Immature natural killer cell (primary cell): ENCODE results near the gene EYA2. TPM values are rescaled to one million over a fixed set of nuclear protein-coding genes. Genes with fewer than 3 reads are reported as not detected.
"Not testable (repeated sequence)": the region's sequence is repeated elsewhere in the genome, so short reads cannot be mapped to it uniquely, and the experiment has no call there.

Source experiments
- DNase-seq, 3 donors: peaks; one replicate each; pipeline ENCODE4 v3.0.0; 2022; ENCODE audit warnings: mixed read lengths in 1 of 3
- H3K27ac Mint-ChIP-seq, 6 donors: one replicate each; pipeline ENCODE4 v1.8.0; 2020; ENCODE audit warnings: mixed read lengths in 6 of 6, mild to moderate bottlenecking in 5 of 6, inconsistent platforms in 4 of 6, moderate library complexity in 3 of 6
- H3K27me3 Mint-ChIP-seq, 3 donors: one replicate each; pipeline ENCODE4 v1.8.0; 2020 to 2021; ENCODE audit warnings: low read depth in 3 of 3, mild to moderate bottlenecking in 3 of 3, mixed read lengths in 3 of 3, moderate library complexity in 3 of 3, inconsistent platforms in 1 of 3
- H3K36me3 Mint-ChIP-seq, 3 donors: one replicate each; pipeline ENCODE4 v1.8.0; 2020; ENCODE audit warnings: mixed read lengths in 3 of 3, inconsistent platforms in 2 of 3, mild to moderate bottlenecking in 2 of 3
- H3K4me1 Mint-ChIP-seq, 2 donors: one replicate each; pipeline ENCODE4 v1.8.0; 2020; ENCODE audit warnings: inconsistent platforms in 2 of 2, mild to moderate bottlenecking in 2 of 2, mixed read lengths in 2 of 2, moderate library complexity in 1 of 2
- H3K4me3 Mint-ChIP-seq, 5 donors: one replicate each; pipeline ENCODE4 v1.8.0; 2020; ENCODE audit warnings: mild to moderate bottlenecking in 5 of 5, mixed read lengths in 5 of 5, inconsistent platforms in 3 of 5, moderate library complexity in 3 of 5
- H3K9me3 Mint-ChIP-seq, 6 donors: one replicate each; pipeline ENCODE4 v1.8.0; 2020; ENCODE audit warnings: mild to moderate bottlenecking in 6 of 6, mixed read lengths in 6 of 6, inconsistent platforms in 4 of 6, moderate library complexity in 3 of 6
- polyA plus RNA-seq, 3 donors: library from polyadenylated mRNA; unstranded; fragments of 300-500 nt; fragmentation: Illumina TruSeq; gene quantifications; one replicate each; pipeline ENCODE4 v1.2.3, GENCODE V29; 2021

Gene EYA2
- polyA plus RNA-seq, 3 donors from 2014 or later = not detected

- no peaks in the 10 kb centered on the region for H3K36me3 Mint-ChIP-seq
- H3K4me1 Mint-ChIP-seq = no peaks in the 10 kb centered on the region
- H3K27ac Mint-ChIP-seq = no peak overlapping the region
- H3K9me3 Mint-ChIP-seq = no peaks in the 10 kb centered on the region
- DNase-seq = no peak
- peaks cover 0 to 9% (median 2%) of the 10 kb centered on the region in 3 donors for H3K27me3 Mint-ChIP-seq
- no peak overlapping the region for H3K4me3 Mint-ChIP-seq
Observed at GRCh38 chr20:46930640-46931339, 36.1 kb downstream of the EYA2 start.

DNA sequence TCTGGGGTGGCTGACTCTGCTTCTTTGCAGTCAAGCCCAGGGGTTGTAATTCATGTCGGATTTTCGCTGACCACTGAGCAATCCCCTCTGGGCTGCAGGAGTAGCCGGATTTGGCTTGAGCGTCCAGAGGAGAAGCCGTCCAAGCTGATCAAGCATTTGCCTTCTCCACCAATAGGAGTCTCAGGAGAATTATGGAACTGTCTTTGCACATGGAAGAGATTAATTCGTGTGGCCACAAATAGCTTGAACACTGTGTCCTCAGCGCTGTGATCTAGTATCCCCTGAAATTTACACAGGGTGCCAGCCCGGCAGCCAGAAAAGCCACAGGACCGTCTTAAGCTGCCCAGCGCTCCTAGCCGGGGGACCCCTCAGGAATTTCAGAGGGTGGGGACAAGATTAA is 37.1 kb downstream of the EYA2 start:
- Mint-ChIP-seq H3K4me1 (no peaks in the 10 kb centered on the region), H3K27ac (no peak overlapping the region), H3K9me3 (no peaks in the 10 kb centered on the region)

GRCh38 chr20:46932439-46932838 is 37.8 kb downstream of the EYA2 start:
- DNase-seq, H3K4me1 Mint-ChIP-seq, H3K27ac Mint-ChIP-seq, H3K27me3 Mint-ChIP-seq, H3K36me3 Mint-ChIP-seq, H3K9me3 Mint-ChIP-seq, H3K4me3 Mint-ChIP-seq: not testable (repeated sequence)

More for the DNA sequence above, 37.1 kb downstream of the EYA2 start:
- Mint-ChIP-seq H3K4me3 (no peak overlapping the region), H3K27me3 (peaks cover 0 to 9% (median 2%) of the 10 kb centered on the region in 3 donors), H3K36me3 (no peaks in the 10 kb centered on the region)
- no peak for DNase-seq

DNA sequence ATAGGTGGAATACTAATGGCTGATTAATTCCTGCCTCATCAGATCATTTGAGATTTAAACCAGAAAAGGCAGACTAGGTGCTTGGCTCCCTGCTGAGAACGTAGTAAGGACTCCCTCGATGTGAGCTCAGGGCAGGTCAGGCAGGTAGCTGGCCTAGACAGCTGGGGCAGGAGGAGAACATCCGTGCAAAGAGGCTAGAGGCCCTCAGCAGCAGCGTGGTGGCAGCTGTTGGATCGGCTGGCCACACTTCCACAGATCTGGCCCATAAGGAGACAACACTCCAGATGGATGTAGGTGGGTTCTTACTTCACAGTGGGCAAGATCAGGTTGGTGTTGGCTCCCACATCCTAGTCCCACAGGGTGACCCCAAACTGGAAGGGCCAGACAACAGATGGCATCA is 38.5 kb downstream of the EYA2 start:
- Mint-ChIP-seq H3K36me3 (no peaks in the 10 kb centered on the region), H3K27ac (no peak overlapping the region), H3K27me3 (peaks cover 0 to 9% (median 2%) of the 10 kb centered on the region in 3 donors), H3K4me1 (no peaks in the 10 kb centered on the region), H3K9me3 (no peaks in the 10 kb centered on the region), H3K4me3 (no peak overlapping the region)
- no peak for DNase-seq

GRCh38 chr20:46934746-46935287 is 40.2 kb downstream of the EYA2 start:
- DNase-seq = no peak
- Mint-ChIP-seq H3K4me1 (no peaks in the 10 kb centered on the region), H3K9me3 (no peaks in the 10 kb centered on the region), H3K27ac (no peak overlapping the region), H3K4me3 (no peak overlapping the region), H3K36me3 (no peaks in the 10 kb centered on the region), H3K27me3 (peaks cover 1 to 9% (median 7%) of the 10 kb centered on the region in 3 donors)

GRCh38 chr20:46935394-46936017 is 40.9 kb downstream of the EYA2 start:
- Mint-ChIP-seq H3K27me3 (peaks cover 1 to 9% (median 7%) of the 10 kb centered on the region in 3 donors), H3K4me1 (no peaks in the 10 kb centered on the region), H3K27ac (no peak overlapping the region), H3K36me3 (no peaks in the 10 kb centered on the region), H3K4me3 (no peak overlapping the region), H3K9me3 (no peaks in the 10 kb centered on the region)
- DNase-seq = no peak

DNA sequence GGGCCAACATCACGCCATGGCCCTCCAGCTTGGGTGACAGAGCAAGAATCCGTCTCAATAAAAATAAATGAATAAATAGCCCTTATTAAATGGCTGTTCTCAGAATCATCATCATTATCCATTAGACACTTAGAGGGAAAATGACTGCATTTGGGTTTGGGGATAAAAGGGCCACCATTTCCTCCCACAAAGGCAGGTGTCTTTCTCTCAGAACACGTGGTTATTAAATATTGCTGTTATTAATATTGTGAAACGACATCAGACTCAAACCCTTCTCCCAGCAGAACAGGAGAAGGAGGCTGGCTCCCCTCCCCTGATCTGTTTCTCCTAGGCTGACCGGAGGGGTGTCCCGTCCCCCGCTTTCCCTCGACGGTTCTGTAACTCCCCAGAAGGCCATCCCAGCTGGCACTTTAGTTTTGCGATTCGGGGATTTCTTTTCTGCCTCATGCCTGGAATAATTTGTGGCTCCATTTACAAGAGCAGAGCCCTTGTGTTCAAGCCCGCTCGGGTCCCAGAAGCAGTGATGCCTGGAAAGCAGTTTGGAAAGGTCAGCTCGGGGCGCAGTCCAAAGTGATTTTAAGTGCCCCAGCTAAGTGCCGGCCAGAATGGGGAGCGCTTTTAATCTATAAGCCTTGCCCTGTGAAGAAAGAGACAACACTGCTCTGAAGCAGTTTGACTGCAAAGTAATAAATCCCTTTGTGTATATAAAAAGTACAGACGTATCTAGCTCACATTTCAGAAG is 41.9 kb downstream of the EYA2 start:
- peaks cover 1 to 9% (median 4%) of the 10 kb centered on the region in 3 donors for H3K27me3 Mint-ChIP-seq
- no peaks in the 10 kb centered on the region for H3K36me3 Mint-ChIP-seq
- H3K4me1 Mint-ChIP-seq = no peaks in the 10 kb centered on the region
- no peaks in the 10 kb centered on the region for H3K9me3 Mint-ChIP-seq
- DNase-seq = no peak
- no peak overlapping the region for H3K27ac Mint-ChIP-seq
- no peak overlapping the region for H3K4me3 Mint-ChIP-seq

- H3K36me3 Mint-ChIP-seq = no peaks in the 10 kb centered on the region
- no peaks in the 10 kb centered on the region for H3K4me1 Mint-ChIP-seq
- H3K27ac Mint-ChIP-seq = no peak overlapping the region
- H3K27me3 Mint-ChIP-seq = peaks cover 1 to 9% (median 4%) of the 10 kb centered on the region in 3 donors
- no peaks in the 10 kb centered on the region for H3K9me3 Mint-ChIP-seq
- no peak overlapping the region for H3K4me3 Mint-ChIP-seq
- no peak for DNase-seq
Observed at GRCh38 chr20:46937157-46937523, 42.5 kb downstream of the EYA2 start.

- no peak for DNase-seq
- Mint-ChIP-seq H3K36me3 (no peaks in the 10 kb centered on the region), H3K27ac (no peak overlapping the region), H3K9me3 (no peaks in the 10 kb centered on the region), H3K4me3 (no peak overlapping the region), H3K4me1 (no peaks in the 10 kb centered on the region), H3K27me3 (peaks cover 1 to 9% (median 4%) of the 10 kb centered on the region in 3 donors)
Observed at GRCh38 chr20:46937533-46938226, 43.0 kb downstream of the EYA2 start.

GRCh38 chr20:46938434-46938833 is 43.8 kb downstream of the EYA2 start:
- no peak for DNase-seq
- Mint-ChIP-seq H3K27me3 (peaks cover 1 to 9% (median 4%) of the 10 kb centered on the region in 3 donors), H3K9me3 (no peaks in the 10 kb centered on the region), H3K4me1 (no peaks in the 10 kb centered on the region), H3K4me3 (no peak overlapping the region), H3K36me3 (no peaks in the 10 kb centered on the region), H3K27ac (no peak overlapping the region)

DNA sequence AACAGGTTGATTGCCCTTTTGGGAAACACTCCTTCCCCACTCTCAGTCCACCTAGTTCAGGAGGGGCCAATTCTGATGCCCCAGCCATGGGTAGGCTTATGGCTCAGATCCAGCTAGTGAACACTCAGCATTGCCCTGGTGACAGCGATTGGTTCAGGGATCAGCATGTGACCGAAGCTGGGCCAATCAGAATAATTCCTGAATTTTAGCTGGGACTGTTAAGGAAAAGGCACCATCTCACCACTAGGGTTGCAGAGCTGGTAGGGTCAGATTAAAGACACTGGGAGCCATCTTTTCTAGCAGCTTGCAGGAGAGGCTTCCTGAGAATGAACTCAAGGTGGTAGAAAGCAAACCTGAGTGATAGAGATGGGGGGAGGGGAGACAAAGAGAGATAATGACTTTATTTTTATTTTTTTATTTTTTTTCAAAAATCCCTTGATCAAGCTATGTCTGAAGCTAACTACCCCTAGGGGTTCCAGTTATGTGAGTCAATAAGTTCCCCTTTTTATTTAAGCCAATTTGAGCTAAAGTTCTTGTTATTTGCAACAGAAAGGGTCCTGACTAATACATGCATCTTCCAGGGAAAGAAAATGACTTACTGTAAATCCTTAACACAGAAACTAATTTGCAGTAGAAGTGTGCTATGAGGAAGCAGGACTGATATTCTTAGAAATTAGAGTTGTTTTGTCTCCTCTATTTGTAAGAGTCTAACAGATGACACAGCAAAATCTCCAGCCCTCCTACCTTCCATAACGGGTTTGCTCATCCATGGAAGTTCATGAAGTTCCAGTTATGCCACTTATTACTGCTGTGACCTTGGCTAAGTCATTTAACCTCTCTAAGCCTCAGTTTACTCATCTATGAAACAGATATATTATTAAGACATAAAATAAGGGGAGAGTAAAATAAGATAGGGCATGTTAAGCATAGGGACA is 44.7 kb downstream of the EYA2 start:
- Mint-ChIP-seq H3K9me3 (peaks cover 0 to 3% (median 0%) of the 10 kb centered on the region in 6 donors), H3K36me3 (no peaks in the 10 kb centered on the region)

DNA sequence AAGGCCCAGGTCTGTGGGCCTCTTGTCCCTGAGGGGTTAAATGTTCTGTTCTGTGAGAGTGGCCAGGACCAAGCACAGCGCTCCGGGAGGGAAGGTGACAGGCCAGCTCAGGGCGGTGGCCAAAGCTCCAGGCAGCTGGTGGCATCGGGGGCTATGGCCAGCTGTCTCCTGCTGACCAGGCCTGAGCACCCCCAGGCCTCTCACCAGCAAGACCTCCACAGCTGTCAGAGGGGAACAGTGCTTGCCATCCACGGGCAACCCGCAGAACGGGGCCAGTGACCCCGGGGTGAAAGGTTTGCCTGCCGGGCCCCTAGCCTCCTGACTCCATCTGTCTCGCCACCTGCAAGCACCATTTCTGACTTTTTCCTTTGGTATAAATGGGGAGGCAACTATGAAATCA is 46.0 kb downstream of the EYA2 start:
- peaks cover 0 to 4% (median 4%) of the 10 kb centered on the region in 3 donors for H3K27me3 Mint-ChIP-seq
- peaks cover 0 to 3% (median 0%) of the 10 kb centered on the region in 6 donors for H3K9me3 Mint-ChIP-seq
- no peak overlapping the region for H3K27ac Mint-ChIP-seq
- DNase-seq = no peak
- no peaks in the 10 kb centered on the region for H3K4me1 Mint-ChIP-seq
- H3K36me3 Mint-ChIP-seq = no peaks in the 10 kb centered on the region
- H3K4me3 Mint-ChIP-seq = no peak overlapping the region

More for the DNA sequence above, 44.7 kb downstream of the EYA2 start:
- Mint-ChIP-seq H3K4me3 (no peak overlapping the region), H3K4me1 (no peaks in the 10 kb centered on the region), H3K27ac (no peak overlapping the region), H3K27me3 (peaks cover 3 to 7% (median 4%) of the 10 kb centered on the region in 3 donors)
- DNase-seq = no peak

- Mint-ChIP-seq H3K4me3 (no peak overlapping the region), H3K4me1 (no peaks in the 10 kb centered on the region), H3K9me3 (peaks cover 0 to 3% (median 0%) of the 10 kb centered on the region in 6 donors), H3K27me3 (peaks cover 0 to 4% (median 4%) of the 10 kb centered on the region in 3 donors), H3K36me3 (no peaks in the 10 kb centered on the region), H3K27ac (no peak overlapping the region)
- DNase-seq = no peak
Observed at GRCh38 chr20:46941404-46941803, 46.8 kb downstream of the EYA2 start.
